Activated CD4-positive, alpha-beta T cell treated with anti-CD3 and anti-CD28 coated beads for 1 hour (primary cell): ENCODE data around the gene CACNA1F.
A peak's percentile ranks its signal among the peaks of the same experiment; 100 is the strongest.

Experiments used
- DNase-seq: peaks from one replicate; pipeline ENCODE4 v3.0.0-alpha.2; 2020

CACNA1F gene

GRCh38 chrX:49257074-49257790, 24.1 kb upstream of the CACNA1F start:
- DNase-seq = no peak

GRCh38 chrX:49256268-49256995, 23.3 kb upstream of the CACNA1F start:
- DNase-seq = no peak

GRCh38 chrX:49254639-49255038, 21.5 kb upstream of the CACNA1F start:
- no peak for DNase-seq

- no peak for DNase-seq
Observed at GRCh38 chrX:49251325-49251724, 18.2 kb upstream of the CACNA1F start.

GRCh38 chrX:49250578-49250977, 17.4 kb upstream of the CACNA1F start:
- DNase-seq = no peak

- no peak for DNase-seq
Observed at GRCh38 chrX:49250066-49250465, 16.9 kb upstream of the CACNA1F start.

GRCh38 chrX:49249616-49250015, 16.5 kb upstream of the CACNA1F start:
- DNase-seq = no peak

GRCh38 chrX:49249071-49249470, 15.9 kb upstream of the CACNA1F start:
- no peak for DNase-seq

- DNase-seq = no peak
Observed at GRCh38 chrX:49247916-49248811, 15.0 kb upstream of the CACNA1F start.

GRCh38 chrX:49247346-49247745, 14.2 kb upstream of the CACNA1F start:
- no peak for DNase-seq

GRCh38 chrX:49246541-49246940, 13.4 kb upstream of the CACNA1F start:
- no peak for DNase-seq

GRCh38 chrX:49244207-49244606, 11.1 kb upstream of the CACNA1F start:
- DNase-seq = no peak

GRCh38 chrX:49243166-49243565, 10.0 kb upstream of the CACNA1F start:
- no peak for DNase-seq

- DNase-seq = no peak
Observed at GRCh38 chrX:49242545-49243066, 9.5 kb upstream of the CACNA1F start.

GRCh38 chrX:49238735-49239134, 5.6 kb upstream of the CACNA1F start:
- DNase-seq = no peak

GRCh38 chrX:49237060-49237459, 3.9 kb upstream of the CACNA1F start:
- no peak for DNase-seq

GRCh38 chrX:49233887-49234555, 881 bp upstream of the CACNA1F start:
- no peak for DNase-seq

GRCh38 chrX:49232525-49232924, 615 bp downstream of the CACNA1F start:
- DNase-seq = no peak

- DNase-seq = no peak
Observed at GRCh38 chrX:49231333-49232000, 1.7 kb downstream of the CACNA1F start.

- peak; percentile 20 for DNase-seq
Observed at GRCh38 chrX:49230500-49231232, 2.5 kb downstream of the CACNA1F start.

- DNase-seq = no peak
Observed at GRCh38 chrX:49228185-49228584, 5.0 kb downstream of the CACNA1F start.
